Mucosa of descending colon (tissue), 3 donors: ENCODE results near the gene SELENOI. TPM values are rescaled to one million over a fixed set of nuclear protein-coding genes. Genes with fewer than 3 reads are reported as not detected.

ENCODE experiments used
- ATAC-seq: fragments of 200-7000 bp; cut with Tn5 transposase; one replicate; pipeline ENCODE4 v1.9.1; 2020; ENCODE audit warnings: mild to moderate bottlenecking, moderate library complexity
- DNase-seq, 3 donors: peaks; one replicate each; pipeline ENCODE4 v3.0.0-alpha.2; 2020
- H3K36me3 ChIP-seq: fragments of 200-600 bp; one replicate; pipeline ENCODE4 v1.8.0; 2021; ENCODE audit warnings: low read depth, mild to moderate bottlenecking
- H3K4me1 ChIP-seq: fragments of 200-600 bp; one replicate; pipeline ENCODE4 v1.8.0; 2021; ENCODE audit warnings: low read depth, mild to moderate bottlenecking
- H3K4me3 ChIP-seq: fragments of 200-600 bp; one replicate; pipeline ENCODE4 v1.8.0; 2021; ENCODE audit warnings: mild to moderate bottlenecking
- H3K9me3 ChIP-seq: fragments of 200-600 bp; one replicate; pipeline ENCODE4 v1.8.0; 2021; ENCODE audit warnings: mild to moderate bottlenecking
- intact Hi-C, 2 donors: fragments of 100-400 bp; cut with DNase I in 1 of 2; cut with micrococcal nuclease in 1 of 2; formaldehyde crosslinking; loops; one replicate each; pipeline versions ENCODE4 v1.11.0 to v1.11.1; 2022; cut with DNase I, micrococcal nuclease
- total RNA-seq, 3 donors: library from RNA; stranded (reverse); fragmentation: NEBNext Ultra II Directional in 2 of 3; extraction: Animal tissue kit (Norgen Biotek cat#: 25700) in 2 of 3; gene quantifications; one replicate each; pipeline versions ENCODE4 v1.2.1 to v1.2.4, GENCODE V29; 2021 to 2023
- TF ChIP-seq, protein P1 (sequence below): fragments of 200-600 bp; IDR thresholded peaks from one replicate; pipeline ENCODE4 v1.8.0; 2022; ENCODE audit warnings: antibody characterized with exemption, mild to moderate bottlenecking
- donor health status: DM: no; HTN: no; CAD: no; lungs with moderate emphysema.
- donor health status: DM: no; HTN: no; CAD: no.
- donor health status: DM: no; HTN: yes; CAD: no.

SELENOI gene
- total RNA-seq, 3 donors from 2014 or later: 27.4 to 42.6 (median 28.0) TPM

- intact Hi-C loops: no loop called here
- H3K36me3 ChIP-seq: no peaks in the 10 kb centered on the region
- TF ChIP-seq, protein P1, sequence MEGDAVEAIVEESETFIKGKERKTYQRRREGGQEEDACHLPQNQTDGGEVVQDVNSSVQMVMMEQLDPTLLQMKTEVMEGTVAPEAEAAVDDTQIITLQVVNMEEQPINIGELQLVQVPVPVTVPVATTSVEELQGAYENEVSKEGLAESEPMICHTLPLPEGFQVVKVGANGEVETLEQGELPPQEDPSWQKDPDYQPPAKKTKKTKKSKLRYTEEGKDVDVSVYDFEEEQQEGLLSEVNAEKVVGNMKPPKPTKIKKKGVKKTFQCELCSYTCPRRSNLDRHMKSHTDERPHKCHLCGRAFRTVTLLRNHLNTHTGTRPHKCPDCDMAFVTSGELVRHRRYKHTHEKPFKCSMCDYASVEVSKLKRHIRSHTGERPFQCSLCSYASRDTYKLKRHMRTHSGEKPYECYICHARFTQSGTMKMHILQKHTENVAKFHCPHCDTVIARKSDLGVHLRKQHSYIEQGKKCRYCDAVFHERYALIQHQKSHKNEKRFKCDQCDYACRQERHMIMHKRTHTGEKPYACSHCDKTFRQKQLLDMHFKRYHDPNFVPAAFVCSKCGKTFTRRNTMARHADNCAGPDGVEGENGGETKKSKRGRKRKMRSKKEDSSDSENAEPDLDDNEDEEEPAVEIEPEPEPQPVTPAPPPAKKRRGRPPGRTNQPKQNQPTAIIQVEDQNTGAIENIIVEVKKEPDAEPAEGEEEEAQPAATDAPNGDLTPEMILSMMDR: no peak
- no peaks in the 10 kb centered on the region for H3K4me1 ChIP-seq
- no peak overlapping the region for H3K4me3 ChIP-seq
- ATAC-seq (no peak), DNase-seq (no peak)
- no peaks in the 10 kb centered on the region for H3K9me3 ChIP-seq
These were observed 32.5 kb upstream of the SELENOI start for GRCh38 chr2:26313446-26313845.

DNA sequence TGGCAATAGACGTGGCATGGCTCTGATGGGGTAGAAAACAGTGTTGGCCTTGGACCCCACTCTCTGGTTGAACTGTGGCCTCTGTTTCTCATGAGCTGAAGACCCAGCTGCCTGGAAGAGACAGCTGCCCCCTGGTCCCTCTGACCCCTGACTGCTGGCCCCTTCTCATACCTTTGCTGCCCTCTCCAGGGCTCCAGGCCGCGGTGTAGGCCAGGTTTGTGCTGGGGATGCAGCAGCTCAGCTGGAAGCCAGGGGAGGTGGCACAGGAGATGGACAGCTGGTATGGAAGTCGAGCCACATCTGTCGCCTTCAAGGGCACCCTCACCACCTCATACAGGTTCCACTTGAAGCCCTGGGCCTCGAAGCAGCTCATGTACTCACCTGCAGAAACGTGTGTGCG is 31.7 kb upstream of the SELENOI start:
- Histone ChIP-seq H3K4me3 (no peak overlapping the region), H3K36me3 (no peaks in the 10 kb centered on the region), H3K9me3 (no peaks in the 10 kb centered on the region), H3K4me1 (no peaks in the 10 kb centered on the region)
- DNase-seq: no peak
- intact Hi-C loops: no loop called here
- TF ChIP-seq, protein P1: no peak
- no peak for ATAC-seq

GRCh38 chr2:26316041-26316440 is 29.9 kb upstream of the SELENOI start:
- H3K4me3 ChIP-seq: no peak overlapping the region
- DNase-seq (no peak), ATAC-seq (no peak)
- H3K9me3 ChIP-seq: no peaks in the 10 kb centered on the region
- TF ChIP-seq, protein P1: no peak
- intact Hi-C loops: no loop called here
- H3K36me3 ChIP-seq: no peaks in the 10 kb centered on the region
- no peaks in the 10 kb centered on the region for H3K4me1 ChIP-seq

DNA sequence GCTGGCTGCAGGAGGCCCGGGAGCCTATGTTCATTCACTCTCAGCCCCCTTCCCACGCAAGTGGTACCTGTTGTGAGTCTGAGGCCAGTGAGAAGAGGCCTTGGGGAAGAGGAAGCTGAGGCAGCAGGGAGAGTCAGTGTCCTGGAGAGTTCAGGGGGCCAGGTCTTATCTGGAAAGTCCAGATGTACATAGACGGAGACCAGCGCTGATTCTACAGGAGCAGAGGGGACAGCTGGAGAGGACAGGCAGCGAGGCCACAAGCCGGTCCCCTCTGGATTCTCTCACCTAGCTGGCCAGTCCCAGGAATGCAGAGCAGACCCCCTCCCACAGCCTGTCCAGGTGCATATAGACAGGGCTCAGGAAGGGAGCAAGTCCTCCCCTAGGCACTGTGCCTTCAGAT is 29.1 kb upstream of the SELENOI start:
- Histone ChIP-seq H3K4me3 (no peak overlapping the region), H3K36me3 (no peaks in the 10 kb centered on the region), H3K4me1 (no peaks in the 10 kb centered on the region), H3K9me3 (no peaks in the 10 kb centered on the region)
- intact Hi-C loops: no loop called here
- ATAC-seq (no peak), DNase-seq (no peak)
- TF ChIP-seq, protein P1: no peak

- Histone ChIP-seq H3K9me3 (no peaks in the 10 kb centered on the region), H3K4me3 (no peak overlapping the region), H3K36me3 (no peaks in the 10 kb centered on the region), H3K4me1 (no peaks in the 10 kb centered on the region)
- no peak for ATAC-seq
- intact Hi-C loops: no loop called here
- TF ChIP-seq, protein P1: no peak
- DNase-seq: no peak
These were observed 28.4 kb upstream of the SELENOI start for GRCh38 chr2:26317377-26318105.
